HG03469 (cell line): ENCODE measurements around the gene ST6GAL2.

Experiments
- ATAC-seq: cut with Tn5 transposase; IDR thresholded peaks from one replicate; pipeline ENCODE4 v1.9.1; 2021; ENCODE audit warnings: mild to moderate bottlenecking, moderate library complexity, moderate number of reproducible peaks; ENCODE audit not compliant: unreplicated experiment

Gene ST6GAL2

GRCh38 chr2:106885971-106886915 is at the start of gene ST6GAL2:
Gene ST6GAL2, minus strand, starts transcription at chr2:106886167. Its CDS starts 42,190 bp downstream, at chr2:106843977.
- ATAC-seq = no peak

DNA sequence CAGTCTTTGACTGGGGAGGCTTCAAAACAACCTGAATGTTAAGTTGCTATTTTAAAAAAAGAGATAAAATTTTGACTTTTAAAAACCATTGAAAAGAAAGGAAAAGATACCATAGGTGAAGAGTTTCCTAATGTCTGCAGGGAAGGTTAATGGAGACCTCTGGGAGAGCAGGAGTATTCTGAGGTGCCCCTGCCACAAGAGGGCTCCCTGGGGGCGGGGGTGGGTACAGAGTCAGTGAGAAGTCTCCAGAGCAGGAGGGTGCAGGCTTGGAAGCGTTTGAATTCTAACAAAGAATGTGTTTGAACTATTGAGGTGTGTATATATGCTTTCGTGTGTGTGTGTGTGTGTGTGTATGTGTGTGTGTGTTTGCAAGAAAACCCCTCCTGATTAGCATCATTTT is 46.7 kb upstream of the ST6GAL2 start:
- no peak for ATAC-seq

DNA sequence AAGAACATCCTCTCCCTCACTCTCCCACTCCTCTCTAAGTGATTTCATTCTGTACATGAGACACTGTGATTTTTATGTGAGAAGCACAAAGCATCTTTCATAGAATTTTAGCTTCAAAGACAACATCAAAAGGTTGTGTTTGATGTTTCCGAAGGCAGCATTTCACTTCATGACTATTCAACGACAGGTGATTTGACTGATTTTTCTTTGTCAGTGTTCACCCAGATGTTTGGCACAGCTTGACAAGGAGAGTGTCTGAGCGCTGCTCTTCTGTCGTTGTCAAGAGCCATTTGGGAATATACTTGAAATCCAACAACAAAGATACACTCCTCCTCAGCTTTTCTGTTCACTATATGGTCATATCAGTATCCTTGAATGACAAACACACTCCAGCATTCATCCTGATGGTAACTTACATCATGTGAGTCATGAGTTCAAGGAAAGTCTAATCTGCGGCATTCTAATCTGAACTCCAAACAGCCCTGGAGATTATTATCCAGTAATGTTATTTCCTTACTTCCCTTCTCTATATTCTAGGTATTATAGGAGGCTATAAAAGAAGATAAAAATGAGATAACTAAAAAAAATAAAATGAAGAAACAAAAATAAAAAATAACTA is 45.9 kb upstream of the ST6GAL2 start:
- ATAC-seq = no peak

DNA sequence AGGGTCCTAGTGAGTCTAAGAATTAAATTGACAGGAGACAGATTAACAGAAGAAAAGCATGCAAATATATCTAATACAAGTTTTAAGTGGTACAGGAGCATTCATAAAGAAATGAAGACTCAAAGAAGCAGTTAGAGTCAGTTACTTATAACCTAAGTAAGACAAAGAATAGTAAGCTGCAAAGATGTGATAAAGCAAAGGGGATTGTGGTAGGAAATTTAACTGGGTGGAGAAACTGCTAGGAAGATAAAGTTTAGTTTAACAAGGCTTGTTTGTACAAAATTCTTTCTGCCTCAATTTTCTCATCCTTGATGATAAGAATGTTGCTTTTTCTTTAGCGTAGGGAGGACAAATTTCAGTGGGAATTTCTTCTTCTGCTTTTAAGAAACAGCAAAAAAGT is 35.5 kb upstream of the ST6GAL2 start:
- ATAC-seq = no peak

DNA sequence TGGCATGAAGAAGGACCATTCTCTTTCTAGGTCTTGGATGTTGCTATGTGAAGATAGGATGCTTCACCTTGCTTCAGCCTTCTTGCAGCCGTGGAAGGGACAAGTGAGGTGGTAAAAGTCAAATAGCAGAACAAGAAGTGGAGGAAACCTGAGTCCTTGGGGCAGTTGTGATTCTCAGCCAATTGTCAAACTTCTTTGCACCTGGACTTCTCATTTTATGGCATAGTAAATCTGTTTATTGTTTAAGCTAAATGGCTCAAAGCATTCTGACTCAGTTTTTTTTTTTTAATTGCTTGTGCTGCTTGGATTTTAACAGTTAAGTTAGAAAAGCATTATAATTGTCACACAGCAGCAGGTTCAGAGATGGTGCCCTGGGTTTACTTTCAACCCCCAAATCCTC is 33.0 kb upstream of the ST6GAL2 start:
- no peak for ATAC-seq

DNA sequence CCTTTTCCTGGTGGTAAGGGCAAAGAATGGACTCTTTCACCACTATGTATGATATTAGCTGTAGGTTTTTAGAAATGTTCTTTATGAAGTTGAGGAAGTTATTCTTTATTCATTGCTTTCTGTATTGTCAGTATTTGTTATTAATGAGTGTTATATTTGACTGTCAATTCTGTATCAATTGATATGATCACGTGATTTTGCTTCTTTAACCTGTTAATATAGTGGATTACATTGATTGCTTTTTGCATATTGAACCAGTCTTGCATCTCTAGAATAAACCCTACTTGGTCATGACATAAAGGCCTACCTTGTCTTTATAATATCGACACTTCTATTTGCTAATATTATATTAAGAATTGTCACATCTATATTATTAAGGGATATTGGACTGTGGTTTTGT is 18.3 kb upstream of the ST6GAL2 start:
- ATAC-seq = no peak

- no peak for ATAC-seq
These were observed 14.0 kb upstream of the ST6GAL2 start for GRCh38 chr2:106899786-106900530.

GRCh38 chr2:106894545-106894944 is 8.6 kb upstream of the ST6GAL2 start:
- ATAC-seq = no peak

- no peak for ATAC-seq
These were observed 6.1 kb upstream of the ST6GAL2 start for GRCh38 chr2:106892048-106892447.

- ATAC-seq = no peak
These were observed 4.6 kb upstream of the ST6GAL2 start for GRCh38 chr2:106890606-106891005.

- ATAC-seq = no peak
These were observed 1.2 kb upstream of the ST6GAL2 start for GRCh38 chr2:106886916-106887758.

- ATAC-seq = no peak
These were observed 638 bp downstream of the ST6GAL2 start for GRCh38 chr2:106885329-106885728.

DNA sequence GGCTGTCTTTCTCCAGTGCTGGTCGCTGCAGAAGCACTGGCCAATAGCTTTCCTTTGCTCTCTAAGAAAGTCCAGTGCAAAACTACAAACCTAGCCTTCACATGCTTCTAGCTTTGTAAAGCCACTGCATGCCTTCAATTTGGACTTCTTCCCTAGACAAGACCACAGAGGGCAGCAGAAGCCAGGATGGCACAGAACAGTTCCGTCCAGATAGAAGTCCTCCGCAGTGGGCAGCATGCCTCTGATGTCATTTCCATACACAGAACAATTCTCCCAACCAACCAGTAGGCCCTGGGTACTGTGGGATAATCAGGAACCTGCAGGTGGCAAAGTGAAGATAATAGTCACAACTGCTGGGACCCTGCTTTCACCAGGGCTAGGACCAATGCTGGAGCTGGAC is 3.3 kb downstream of the ST6GAL2 start:
- ATAC-seq = no peak

- no peak for ATAC-seq
These were observed 7.8 kb downstream of the ST6GAL2 start for GRCh38 chr2:106878206-106878605.

DNA sequence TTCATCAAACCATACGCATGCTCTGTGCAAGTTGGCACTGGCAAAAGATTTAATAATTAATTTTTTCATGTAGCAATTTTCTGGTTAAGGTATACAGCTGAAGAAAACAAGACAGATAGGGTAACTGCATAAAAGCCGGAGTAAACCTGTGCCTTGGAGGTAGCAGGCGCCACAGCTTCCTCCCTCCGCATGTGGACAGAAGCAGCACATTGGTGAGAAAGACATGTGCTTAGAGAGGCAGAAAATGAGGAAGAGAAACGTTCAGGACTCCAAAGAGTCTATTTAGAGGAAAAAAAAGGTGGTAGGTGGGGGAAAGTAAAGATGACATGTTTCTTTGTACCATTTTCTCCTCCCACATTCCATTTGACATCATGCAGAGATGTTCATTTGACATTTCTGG is 9.3 kb downstream of the ST6GAL2 start:
- no peak for ATAC-seq

DNA sequence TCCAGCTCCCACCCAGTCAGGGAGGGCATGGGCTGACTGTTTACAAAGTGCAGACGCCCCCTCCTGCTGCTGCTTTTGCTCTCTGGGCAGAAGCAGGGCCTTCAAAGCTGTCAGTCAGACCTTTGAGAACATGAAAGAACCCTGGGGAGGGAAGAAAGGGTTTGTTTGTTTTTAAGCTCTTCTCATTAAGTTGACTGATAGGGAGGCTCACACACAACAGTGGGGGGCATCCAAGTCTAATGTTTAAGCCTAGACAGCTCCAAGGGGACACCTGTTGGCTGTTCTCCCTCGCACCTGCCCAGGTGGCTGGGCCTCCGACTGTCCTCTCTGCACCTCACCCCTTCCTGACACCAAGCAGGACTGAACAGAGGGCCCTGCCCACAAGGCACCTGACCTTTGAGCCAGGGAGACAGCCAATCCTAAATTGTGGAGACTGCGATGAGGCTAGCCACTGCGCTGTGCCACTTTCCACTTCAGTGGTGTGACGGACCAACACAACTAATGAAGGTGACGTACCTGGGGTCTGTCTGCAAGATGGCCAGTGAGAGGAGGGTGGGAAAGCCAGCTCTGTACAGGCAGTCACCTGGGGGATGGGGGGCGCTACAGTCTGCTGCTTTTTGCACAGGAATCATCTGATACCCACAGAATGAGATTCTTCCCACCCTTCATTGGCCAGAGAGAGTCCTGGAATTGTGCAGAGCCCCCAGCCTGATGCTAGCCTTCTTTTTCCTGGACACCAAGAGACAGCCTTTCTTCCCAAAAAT is 16.3 kb downstream of the ST6GAL2 start:
- ATAC-seq = no peak

DNA sequence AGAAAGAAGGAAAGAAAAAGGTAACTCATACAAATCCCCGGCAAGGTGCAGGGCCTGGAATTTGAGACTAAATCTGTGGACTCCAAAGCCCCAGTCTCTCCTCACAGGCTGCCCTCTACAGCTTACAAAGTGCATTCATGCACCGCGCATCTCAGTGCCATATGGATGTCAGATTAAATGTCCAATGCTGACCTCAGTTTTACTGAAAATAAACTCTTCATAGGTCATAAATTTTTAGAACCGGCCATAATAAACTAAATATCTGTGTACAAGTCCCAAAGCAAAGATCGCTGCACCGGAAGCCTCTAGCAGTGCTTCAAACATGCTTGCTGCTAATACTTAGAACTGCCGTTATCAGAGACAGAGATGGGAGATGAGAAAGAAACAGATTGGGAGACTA is 17.7 kb downstream of the ST6GAL2 start:
- ATAC-seq = no peak

DNA sequence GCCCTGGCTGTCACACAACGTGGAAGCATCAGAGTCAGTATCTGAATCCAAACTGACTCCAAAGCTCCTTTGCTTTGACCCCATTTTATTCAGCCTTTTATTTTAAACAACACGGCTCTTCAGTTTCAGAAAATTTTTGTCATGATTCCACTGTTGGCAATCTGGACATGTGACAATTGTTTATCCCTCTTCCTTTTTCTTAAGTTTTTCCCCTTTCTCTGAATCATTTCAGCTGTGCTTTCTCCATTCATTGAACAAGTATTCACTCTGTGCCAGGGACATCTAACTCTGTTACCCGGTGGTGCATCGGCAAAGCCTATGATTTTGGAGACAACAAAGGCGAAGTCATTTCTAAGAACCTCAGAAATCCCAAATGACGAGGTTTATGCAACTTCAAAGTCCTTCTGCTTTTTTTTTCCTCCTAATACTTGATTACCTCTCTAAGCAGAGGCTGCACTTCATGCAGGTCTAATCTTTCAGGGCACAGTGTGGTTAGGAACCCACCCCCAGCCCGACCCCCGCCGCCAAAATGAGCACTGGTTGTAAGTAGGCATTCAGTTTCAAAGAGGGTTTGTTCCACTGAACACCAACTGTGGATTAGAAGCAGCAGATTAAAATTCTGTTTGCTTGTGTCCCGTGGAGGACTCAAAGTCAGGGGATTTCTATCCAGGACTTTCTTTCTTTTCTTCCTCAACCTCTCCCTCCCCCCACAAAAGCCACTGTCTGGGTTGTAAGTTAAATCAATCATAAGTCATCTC is 18.6 kb downstream of the ST6GAL2 start:
- no peak for ATAC-seq

DNA sequence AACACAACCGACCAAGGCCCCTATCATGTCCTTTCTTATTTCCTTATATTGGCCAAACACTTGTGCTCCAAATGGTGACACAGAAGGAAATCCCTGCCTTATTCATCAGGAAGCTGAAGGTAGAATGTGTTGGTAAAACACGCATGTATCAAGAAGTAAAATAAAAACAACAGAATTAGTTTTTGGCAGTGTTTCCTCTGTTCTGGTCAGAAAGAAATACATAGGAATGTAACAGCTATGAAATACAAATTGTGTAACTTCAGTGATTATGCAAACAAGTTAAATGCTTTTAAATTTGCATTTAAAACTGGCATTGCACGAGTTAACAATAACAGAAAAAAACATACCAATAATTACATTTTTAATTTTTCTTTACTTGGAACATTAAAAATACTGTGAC is 19.3 kb downstream of the ST6GAL2 start:
- no peak for ATAC-seq
